ENCODE results near the gene NFE2. TPM values are rescaled to one million over a fixed set of nuclear protein-coding genes. Genes with fewer than 3 reads are reported as not detected.

Gene NFE2
- total and polyA plus RNA-seq, 2 donors (not counting 3 experiments of a cell fraction or from before 2014, with no cell fraction given): not detected

GRCh38 chr12:54249489-54249888 lies 51.3 kb downstream of the NFE2 start:
- H3K27me3 ChIP-seq (ENCODE audit: control insufficient read depth in 2 of 2, insufficient read depth in 2 of 2, low read length in 2 of 2): no peaks in the 10 kb centered on the region
- BruUV-seq (replicated peaks): no TSS peak
- ChIA-PET CTCF (interaction anchor here (0.5 to 1.3 kb wide), 2 partner anchors 104 to 130 kb away, joined by 3 read pairs; no protein-coding TSS in a partner anchor), POLR2A (no interaction called here)
- H2AFZ ChIP-seq (ENCODE audit: low read depth, low read length): no peak overlapping the region
- H3K9me3 ChIP-seq (replicated peaks; ENCODE audit: control insufficient read depth, insufficient read depth, low read length): no peaks in the 10 kb centered on the region
- no peaks in the 10 kb centered on the region for H3K9me1 ChIP-seq (replicated peaks; ENCODE audit: control insufficient read depth, extremely low read depth, insufficient read depth, low read length)
- no peak overlapping the region for H3K4me2 ChIP-seq (ENCODE audit: insufficient read depth, low read length)
- H3K4me1 ChIP-seq (ENCODE audit: control insufficient read depth, extremely low read depth, insufficient read depth, low read length): no peaks in the 10 kb centered on the region
- intact Hi-C loops (cut with micrococcal nuclease) (no loop called here), dilution Hi-C loops (cut with MboI; ENCODE audit: extremely low pct_ligation_motif_present, low sequenced_read_pairs) (no loop called here)
- TF ChIP-seq GATA2 (IDR thresholded peaks at IDR 0.05; ENCODE audit: insufficient read depth, insufficient read length, low read depth, low read length) (no peak), MAX (IDR thresholded peaks at IDR 0.05; ENCODE audit: insufficient read depth, insufficient read length) (no peak), JUN (IDR thresholded peaks at IDR 0.05; ENCODE audit: borderline replicate concordance, insufficient read depth, insufficient read length, low read depth) (no peak)
- no peak overlapping the region for H3K27ac ChIP-seq (ENCODE audit: insufficient read depth, low read depth, low read length)
- peaks cover 10% of the 10 kb centered on the region for H3K79me2 ChIP-seq (ENCODE audit: control insufficient read depth, insufficient read depth, low read length)
- H3K4me3 ChIP-seq (replicated peaks in 1 of 3; ENCODE audit: insufficient read depth in 1 of 3, low read depth in 1 of 3, low read length in 3 of 3): no peak overlapping the region
- DNase-seq (ENCODE audit: low read depth, low spot score) (no peak), FAIRE-seq (no peak)
- no peak overlapping the region for H3K9ac ChIP-seq (replicated peaks; ENCODE audit: extremely low read depth, insufficient read depth, low read length)
- no peaks in the 10 kb centered on the region for H4K20me1 ChIP-seq (replicated peaks; ENCODE audit: control insufficient read depth, extremely low read depth, insufficient read depth, low read length)
- peaks cover 0 to 7% of the 10 kb centered on the region in 2 experiments for H3K36me3 ChIP-seq (ENCODE audit: control insufficient read depth in 2 of 2, extremely low read depth in 1 of 2, insufficient read depth in 2 of 2, low read length in 2 of 2)

- no peaks in the 10 kb centered on the region for H3K27me3 ChIP-seq (ENCODE audit: control insufficient read depth in 2 of 2, insufficient read depth in 2 of 2, low read length in 2 of 2)
- no peak for TF ChIP-seq EZH2 (IDR thresholded peaks at IDR 0.05; ENCODE audit: borderline replicate concordance, low read depth, low read length, severe bottlenecking)
- no peak for TF ChIP-seq GATA2 (IDR thresholded peaks at IDR 0.05; ENCODE audit: insufficient read depth, insufficient read length, low read depth, low read length)
- TF ChIP-seq FOS (IDR thresholded peaks at IDR 0.05; ENCODE audit: borderline replicate concordance, insufficient read depth, low read length): no peak
- no peak for TF ChIP-seq POLR2AphosphoS5 (IDR thresholded peaks at IDR 0.05; ENCODE audit: insufficient read depth, low read depth, low read length)
- no peak for TF ChIP-seq POLR2A (IDR thresholded peaks at IDR 0.05; ENCODE audit: low read depth, low read length)
- DNase-seq (ENCODE audit: low read depth, low spot score) (no peak), FAIRE-seq (no peak)
- no peaks in the 10 kb centered on the region for H3K4me1 ChIP-seq (ENCODE audit: control insufficient read depth, extremely low read depth, insufficient read depth, low read length)
- CTCF ChIA-PET: no interaction called here
- dilution Hi-C loops (cut with MboI; ENCODE audit: extremely low pct_ligation_motif_present, low sequenced_read_pairs) (no loop called here), intact Hi-C loops (cut with micrococcal nuclease) (no loop called here)
- no peak overlapping the region for H3K27ac ChIP-seq (ENCODE audit: insufficient read depth, low read depth, low read length)
- no peaks in the 10 kb centered on the region for H3K79me2 ChIP-seq (ENCODE audit: control insufficient read depth, insufficient read depth, low read length)
- no TSS peak for BruUV-seq (replicated peaks)
- H3K9me3 ChIP-seq (replicated peaks; ENCODE audit: control insufficient read depth, insufficient read depth, low read length): no peaks in the 10 kb centered on the region
- no peaks in the 10 kb centered on the region for H3K9me1 ChIP-seq (replicated peaks; ENCODE audit: control insufficient read depth, extremely low read depth, insufficient read depth, low read length)
- no peak overlapping the region for H3K9ac ChIP-seq (replicated peaks; ENCODE audit: extremely low read depth, insufficient read depth, low read length)
- H3K4me2 ChIP-seq (ENCODE audit: insufficient read depth, low read length): no peak overlapping the region
- no peaks in the 10 kb centered on the region for H4K20me1 ChIP-seq (replicated peaks; ENCODE audit: control insufficient read depth, extremely low read depth, insufficient read depth, low read length)
- H2AFZ ChIP-seq (ENCODE audit: low read depth, low read length): no peak overlapping the region
- POLR2A ChIA-PET: no interaction called here
- no peak overlapping the region for H3K4me3 ChIP-seq (replicated peaks in 1 of 3; ENCODE audit: insufficient read depth in 1 of 3, low read depth in 1 of 3, low read length in 3 of 3)
- H3K36me3 ChIP-seq (ENCODE audit: control insufficient read depth in 2 of 2, extremely low read depth in 1 of 2, insufficient read depth in 2 of 2, low read length in 2 of 2): peaks cover 4 to 6% of the 10 kb centered on the region in 2 experiments
Observed at GRCh38 chr12:54246011-54246641, 54.7 kb downstream of the NFE2 start.

MicroRNAs encoded within 50 kb of the gene (microRNA counts, 767-probe panel; counts per million panel counts)
- 723 counts per million, percentile 96 among the panel's probes with 10 or more counts for microRNA hsa-miR-148b-3p

Small RNA genes lying within 50 kb of the gene (microRNA-seq; reads per million reads assigned to microRNA genes)
- gene MIR148B (ENCODE audit: borderline number of aligned reads, borderline replicate concordance): 175 reads per million, percentile 64 among the genes with 10 or more reads in this experiment

Small RNA genes lying within 50 kb of the gene (small RNA-seq; reads per million reads assigned to genes)
- 41.8 reads per million, percentile 90 among the genes with 10 or more reads in this experiment for gene MIR148B (ENCODE audit: insufficient read depth, insufficient read length, low read depth, low replicate concordance)
- not detected for gene RN7SL390P (ENCODE audit: insufficient read depth, insufficient read length, low read depth, low replicate concordance)
- not detected for gene RN7SL744P (ENCODE audit: insufficient read depth, insufficient read length, low read depth, low replicate concordance)
- gene RNU6-950P (ENCODE audit: insufficient read depth, insufficient read length, low read depth, low replicate concordance): not detected

Other genes with a start within 250 kb of the NFE2 start
- 0.58 TPM in 1 of 2 replicates, not detected in the other for gene HOXC4, start 247.2 kb downstream of the NFE2 start, total RNA-seq
- gene HOXC4, start 247.2 kb downstream of the NFE2 start, polyA plus RNA-seq: 0.06 and 0.14 TPM in 2 replicates
- 17.5 and 17.8 TPM in 2 replicates for gene SMUG1, start 112.0 kb downstream of the NFE2 start, total RNA-seq
- 36.4 and 41.6 TPM in 2 replicates for gene SMUG1, start 112.0 kb downstream of the NFE2 start, polyA plus RNA-seq
- gene CBX5, start 20.9 kb downstream of the NFE2 start, total RNA-seq: 111 TPM in 2 replicates
- gene CBX5, start 20.9 kb downstream of the NFE2 start, polyA plus RNA-seq: 20.4 and 22.8 TPM in 2 replicates
- gene HNRNPA1, start 20.3 kb downstream of the NFE2 start, total RNA-seq: 1,437 and 1,470 TPM in 2 replicates
- gene HNRNPA1, start 20.3 kb downstream of the NFE2 start, polyA plus RNA-seq: 340 and 566 TPM in 2 replicates
- gene COPZ1, start 24.1 kb upstream of the NFE2 start, total RNA-seq: 137 and 143 TPM in 2 replicates
- gene COPZ1, start 24.1 kb upstream of the NFE2 start, polyA plus RNA-seq: 169 and 174 TPM in 2 replicates
- gene GPR84, start 63.5 kb upstream of the NFE2 start, total RNA-seq: not detected in 2 replicates
- 0.08 TPM in 1 of 2 replicates, not detected in the other for gene GPR84, start 63.5 kb upstream of the NFE2 start, polyA plus RNA-seq
- gene ZNF385A, start 83.7 kb upstream of the NFE2 start, total RNA-seq: 7.9 and 9.6 TPM in 2 replicates
- 1.6 and 2.3 TPM in 2 replicates for gene ZNF385A, start 83.7 kb upstream of the NFE2 start, polyA plus RNA-seq
- gene ITGA5, start 118.3 kb upstream of the NFE2 start, total RNA-seq: 938 and 994 TPM in 2 replicates
- gene ITGA5, start 118.3 kb upstream of the NFE2 start, polyA plus RNA-seq: 657 and 731 TPM in 2 replicates
- not detected in 2 replicates for gene GTSF1, start 172.6 kb upstream of the NFE2 start, total RNA-seq
- 14.1 and 15.4 TPM in 2 replicates for gene GTSF1, start 172.6 kb upstream of the NFE2 start, polyA plus RNA-seq
- 0.07 and 0.09 TPM in 2 replicates for gene NCKAP1L, start 196.7 kb upstream of the NFE2 start, total RNA-seq
- gene NCKAP1L, start 196.7 kb upstream of the NFE2 start, polyA plus RNA-seq: 0.13 and 0.17 TPM in 2 replicates
- not detected in 2 replicates for gene PDE1B, start 248.6 kb upstream of the NFE2 start, total RNA-seq
- gene PDE1B, start 248.6 kb upstream of the NFE2 start, polyA plus RNA-seq: not detected in 2 replicates